Measurements from ENCODE around the gene SLX9. TPM values are rescaled to one million over a fixed set of nuclear protein-coding genes. Genes with fewer than 3 reads are reported as not detected.

The SLX9 gene
- total RNA-seq, 6 experiments from 2014 or later: 15.0 to 27.9 (median 17.1) TPM

GRCh38 chr21:44894687-44895302 lies 45.0 kb upstream of the SLX9 start:
- peak in 2 of 3 donors; percentile 12 to 50 for DNase-seq
- Histone ChIP-seq H3K27ac (no peak overlapping the region), H3K36me3 (no peaks in the 10 kb centered on the region), H3K4me3 (no peak overlapping the region), H3K4me1 (peaks cover 0 to 7% (median 2%) of the 10 kb centered on the region in 4 donors), H3K9me3 (no peaks in the 10 kb centered on the region), H3K27me3 (no peaks in the 10 kb centered on the region)
- 83% methylated on average over 9 of the region's 19 CpGs for WGBS (ENCODE audit: insufficient coverage, low coverage, low lambda C conversion rate, missing lambda C conversion rate)
- no peak for ATAC-seq
- TF ChIP-seq CTCF (IDR thresholded peaks at IDR 0.05): no peak
- intact Hi-C loops (cut with DNase I): loop anchor here in 1 of 2 donors (5.0 kb wide), 1 partner anchor 38 kb away; no protein-coding TSS in a partner anchor

GRCh38 chr21:44895859-44896258 lies 44.0 kb upstream of the SLX9 start:
- Histone ChIP-seq H3K4me1 (peaks cover 0 to 7% (median 2%) of the 10 kb centered on the region in 4 donors), H3K36me3 (no peaks in the 10 kb centered on the region), H3K27me3 (no peaks in the 10 kb centered on the region), H3K27ac (no peak overlapping the region), H3K9me3 (no peaks in the 10 kb centered on the region), H3K4me3 (no peak overlapping the region)
- ATAC-seq (no peak), DNase-seq (peak in 2 of 3 donors; percentile 16 to 48)
- TF ChIP-seq CTCF (IDR thresholded peaks at IDR 0.05): no peak
- TF ChIP-seq POLR2A (IDR thresholded peaks at IDR 0.05): no peak
- intact Hi-C loops (cut with DNase I): no loop called here
- no CpG with 5 or more reads among the region's 11 CpGs for WGBS (ENCODE audit: insufficient coverage, low coverage, low lambda C conversion rate, missing lambda C conversion rate)

- H3K36me3 ChIP-seq: no peaks in the 10 kb centered on the region
- H3K27me3 ChIP-seq: no peaks in the 10 kb centered on the region
- no peaks in the 10 kb centered on the region for H3K9me3 ChIP-seq
- H3K4me3 ChIP-seq: no peak overlapping the region
- WGBS (ENCODE audit: insufficient coverage, low coverage, low lambda C conversion rate, missing lambda C conversion rate): 69% methylated on average over 4 of the region's 25 CpGs
- no peak for ATAC-seq
- intact Hi-C loops (cut with DNase I): no loop called here
- TF ChIP-seq CTCF (IDR thresholded peaks at IDR 0.05) (no peak), POLR2A (IDR thresholded peaks at IDR 0.05) (no peak)
- H3K4me1 ChIP-seq: peaks cover 0 to 7% (median 2%) of the 10 kb centered on the region in 4 donors
- H3K27ac ChIP-seq: no peak overlapping the region
- DNase-seq: peak in 2 of 3 donors; percentile 24 to 57
Measured at GRCh38 chr21:44896561-44897286, 43.1 kb upstream of the SLX9 start.

GRCh38 chr21:44897326-44898010 lies 42.4 kb upstream of the SLX9 start:
- WGBS (ENCODE audit: insufficient coverage, low coverage, low lambda C conversion rate, missing lambda C conversion rate): 100% methylated on average over 2 of the region's 21 CpGs
- ATAC-seq (peak; percentile 7 to 36 (median 13)), DNase-seq (peak in 1 of 3 donors; percentile 21)
- Histone ChIP-seq H3K9me3 (no peaks in the 10 kb centered on the region), H3K4me3 (no peak overlapping the region), H3K4me1 (peaks cover 0 to 7% (median 2%) of the 10 kb centered on the region in 4 donors), H3K36me3 (no peaks in the 10 kb centered on the region), H3K27ac (no peak overlapping the region), H3K27me3 (no peaks in the 10 kb centered on the region)
- intact Hi-C loops (cut with DNase I): no loop called here
- TF ChIP-seq CTCF (IDR thresholded peaks at IDR 0.05) (no peak), POLR2A (IDR thresholded peaks at IDR 0.05) (no peak)

Measured in right lobe of liver (tissue), 6 donors.